ENCODE data around the gene ZNF79. TPM values are rescaled to one million over a fixed set of nuclear protein-coding genes. Genes with fewer than 3 reads are reported as not detected.
A peak's percentile ranks its signal among the peaks of the same experiment; 100 is the strongest.

The ZNF79 gene
- total and polyA plus RNA-seq, 9 of the 15 experiments (the other 6 are each of a cell fraction or from before 2014, with no cell fraction given) = 0.62 to 7.0 (median 4.1) TPM

- TF ChIP-seq CREB3L1 (IDR thresholded peaks at IDR 0.05; ENCODE audit: borderline replicate concordance, low read depth) (peak; percentile 90; the same call in 1 of the 2 replicates), NR2C2 (CRISPR knock-in tag; IDR thresholded peaks at IDR 0.05) (no peak), NR2C2 (tag; IDR thresholded peaks at IDR 0.05) (peak; percentile 78), MEIS2 (IDR thresholded peaks at IDR 0.05; ENCODE audit: partially characterized antibody) (no peak), KAT2B (IDR thresholded peaks at IDR 0.05; ENCODE audit: low read depth, low read length) (no peak), KDM5B (IDR thresholded peaks at IDR 0.05; ENCODE audit: insufficient replicate concordance, low read depth, low read length) (peak; percentile 96), ARID3A (IDR thresholded peaks at IDR 0.05; ENCODE audit: borderline replicate concordance, low read depth, low read length) (0 out of 2 replicates have a peak, but pooled peaks have one; percentile 26), RBM39 (optimal IDR thresholded peaks at IDR 0.05; ENCODE audit: low read depth, low read length) (no peak), HINFP (tag; conservative IDR thresholded peaks at IDR 0.05; ENCODE audit: low read depth) (no peak)
- TF ChIP-seq, protein P1, sequence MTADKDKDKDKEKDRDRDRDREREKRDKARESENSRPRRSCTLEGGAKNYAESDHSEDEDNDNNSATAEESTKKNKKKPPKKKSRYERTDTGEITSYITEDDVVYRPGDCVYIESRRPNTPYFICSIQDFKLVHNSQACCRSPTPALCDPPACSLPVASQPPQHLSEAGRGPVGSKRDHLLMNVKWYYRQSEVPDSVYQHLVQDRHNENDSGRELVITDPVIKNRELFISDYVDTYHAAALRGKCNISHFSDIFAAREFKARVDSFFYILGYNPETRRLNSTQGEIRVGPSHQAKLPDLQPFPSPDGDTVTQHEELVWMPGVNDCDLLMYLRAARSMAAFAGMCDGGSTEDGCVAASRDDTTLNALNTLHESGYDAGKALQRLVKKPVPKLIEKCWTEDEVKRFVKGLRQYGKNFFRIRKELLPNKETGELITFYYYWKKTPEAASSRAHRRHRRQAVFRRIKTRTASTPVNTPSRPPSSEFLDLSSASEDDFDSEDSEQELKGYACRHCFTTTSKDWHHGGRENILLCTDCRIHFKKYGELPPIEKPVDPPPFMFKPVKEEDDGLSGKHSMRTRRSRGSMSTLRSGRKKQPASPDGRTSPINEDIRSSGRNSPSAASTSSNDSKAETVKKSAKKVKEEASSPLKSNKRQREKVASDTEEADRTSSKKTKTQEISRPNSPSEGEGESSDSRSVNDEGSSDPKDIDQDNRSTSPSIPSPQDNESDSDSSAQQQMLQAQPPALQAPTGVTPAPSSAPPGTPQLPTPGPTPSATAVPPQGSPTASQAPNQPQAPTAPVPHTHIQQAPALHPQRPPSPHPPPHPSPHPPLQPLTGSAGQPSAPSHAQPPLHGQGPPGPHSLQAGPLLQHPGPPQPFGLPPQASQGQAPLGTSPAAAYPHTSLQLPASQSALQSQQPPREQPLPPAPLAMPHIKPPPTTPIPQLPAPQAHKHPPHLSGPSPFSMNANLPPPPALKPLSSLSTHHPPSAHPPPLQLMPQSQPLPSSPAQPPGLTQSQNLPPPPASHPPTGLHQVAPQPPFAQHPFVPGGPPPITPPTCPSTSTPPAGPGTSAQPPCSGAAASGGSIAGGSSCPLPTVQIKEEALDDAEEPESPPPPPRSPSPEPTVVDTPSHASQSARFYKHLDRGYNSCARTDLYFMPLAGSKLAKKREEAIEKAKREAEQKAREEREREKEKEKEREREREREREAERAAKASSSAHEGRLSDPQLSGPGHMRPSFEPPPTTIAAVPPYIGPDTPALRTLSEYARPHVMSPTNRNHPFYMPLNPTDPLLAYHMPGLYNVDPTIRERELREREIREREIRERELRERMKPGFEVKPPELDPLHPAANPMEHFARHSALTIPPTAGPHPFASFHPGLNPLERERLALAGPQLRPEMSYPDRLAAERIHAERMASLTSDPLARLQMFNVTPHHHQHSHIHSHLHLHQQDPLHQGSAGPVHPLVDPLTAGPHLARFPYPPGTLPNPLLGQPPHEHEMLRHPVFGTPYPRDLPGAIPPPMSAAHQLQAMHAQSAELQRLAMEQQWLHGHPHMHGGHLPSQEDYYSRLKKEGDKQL (CRISPR knock-in tag; IDR thresholded peaks at IDR 0.05; ENCODE audit: borderline replicate concordance) = no peak
- TF ChIP-seq, protein P2, sequence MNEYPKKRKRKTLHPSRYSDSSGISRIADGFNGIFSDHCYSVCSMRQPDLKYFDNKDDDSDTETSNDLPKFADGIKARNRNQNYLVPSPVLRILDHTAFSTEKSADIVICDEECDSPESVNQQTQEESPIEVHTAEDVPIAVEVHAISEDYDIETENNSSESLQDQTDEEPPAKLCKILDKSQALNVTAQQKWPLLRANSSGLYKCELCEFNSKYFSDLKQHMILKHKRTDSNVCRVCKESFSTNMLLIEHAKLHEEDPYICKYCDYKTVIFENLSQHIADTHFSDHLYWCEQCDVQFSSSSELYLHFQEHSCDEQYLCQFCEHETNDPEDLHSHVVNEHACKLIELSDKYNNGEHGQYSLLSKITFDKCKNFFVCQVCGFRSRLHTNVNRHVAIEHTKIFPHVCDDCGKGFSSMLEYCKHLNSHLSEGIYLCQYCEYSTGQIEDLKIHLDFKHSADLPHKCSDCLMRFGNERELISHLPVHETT (CRISPR knock-in tag; conservative IDR thresholded peaks at IDR 0.05 in 1 of 2, IDR thresholded peaks at IDR 0.05 in 1 of 2) = peak in 1 of 2 experiments; percentile 88; a peak in 2 of 4 replicates
Observed at GRCh38 chr9:127423934-127424675, at the start of gene ZNF79 (continued).
